Cerebellar cortex (tissue), 1 donor: ENCODE results near the gene SASH3.
"Not testable (repeated sequence)": the region's sequence is repeated elsewhere in the genome, so short reads cannot be mapped to it uniquely, and the experiment has no call there.

ENCODE experiments used
- DNase-seq: peaks from one replicate; pipeline ENCODE4 v3.0.0-alpha.2; 2015; ENCODE audit warnings: low spot score

SASH3 gene

GRCh38 chrX:129779747-129780146, at the start of gene SASH3:
TSS of gene SASH3 (plus strand) at chrX:129779949. CDS start at chrX:129780098, 149 bp downstream.
- no peak for DNase-seq

DNA sequence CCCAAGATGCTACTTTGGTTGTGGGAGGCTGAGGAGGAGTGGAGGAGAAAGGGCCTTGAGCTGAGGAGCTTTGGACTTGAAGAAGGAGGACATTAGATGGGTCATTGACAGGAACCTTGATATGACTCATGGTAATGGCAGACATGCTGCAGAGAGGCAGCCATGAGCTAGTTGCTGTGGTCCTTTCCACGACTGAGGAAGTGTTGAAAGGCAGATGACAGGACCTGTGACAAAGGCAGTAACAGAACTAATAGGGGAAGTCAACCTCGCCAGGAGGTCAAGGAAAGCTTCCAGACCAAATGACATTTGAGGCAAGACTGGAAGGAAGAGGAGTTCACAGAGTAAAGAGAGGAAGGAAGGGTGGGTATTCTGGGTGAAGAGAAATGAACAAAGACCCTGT, 48.5 kb upstream of the SASH3 start:
- no peak for DNase-seq

GRCh38 chrX:129732857-129733256, 46.9 kb upstream of the SASH3 start:
- DNase-seq: no peak

DNA sequence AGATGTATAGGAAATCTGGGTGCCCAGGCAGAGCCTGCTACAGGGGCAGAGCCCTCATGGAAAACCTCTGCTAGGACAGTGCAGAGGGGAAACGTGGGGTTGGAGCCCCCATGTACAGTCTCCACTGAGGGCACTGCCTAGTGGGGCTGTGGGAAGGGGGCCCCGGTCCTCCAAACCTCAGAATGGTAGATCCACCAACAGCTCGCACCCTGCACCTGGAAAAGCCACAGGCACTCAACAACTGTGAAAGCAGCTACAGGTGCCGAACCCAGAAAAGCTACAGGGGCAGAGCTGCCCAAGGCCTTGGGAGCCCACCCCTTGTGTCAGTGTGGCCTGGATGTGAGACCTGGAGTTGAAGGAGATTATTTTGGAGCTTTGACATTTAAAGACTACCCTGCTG, 46.4 kb upstream of the SASH3 start:
- DNase-seq: no peak

DNA sequence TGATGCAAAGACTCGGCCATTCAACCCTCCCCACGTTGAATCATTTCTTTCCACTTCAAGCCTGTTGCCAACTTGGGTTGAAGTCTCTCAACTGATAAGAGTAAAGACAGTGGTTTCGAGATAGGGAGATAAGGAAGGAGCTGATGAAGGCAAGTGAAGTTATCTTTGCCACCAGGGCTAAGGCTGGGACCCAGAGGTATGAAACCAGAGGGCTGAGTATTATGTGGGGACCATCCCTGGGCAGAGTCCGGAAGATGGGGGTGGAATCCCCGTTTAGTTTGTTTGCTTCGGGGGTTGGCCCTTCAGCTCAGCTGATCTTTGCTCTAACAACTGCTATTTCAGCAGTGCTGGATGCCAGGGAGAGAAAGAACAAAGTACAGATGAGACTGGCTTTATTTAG, 43.3 kb upstream of the SASH3 start:
- no peak for DNase-seq

GRCh38 chrX:129737916-129738315, 41.8 kb upstream of the SASH3 start:
- DNase-seq: no peak

- DNase-seq: no peak
Measured at GRCh38 chrX:129738466-129739308, 41.1 kb upstream of the SASH3 start, which contains the start of gene XPNPEP2. TSS of gene XPNPEP2 (plus strand) at chrX:129738979. CDS start at chrX:129739214, 235 bp downstream.

DNA sequence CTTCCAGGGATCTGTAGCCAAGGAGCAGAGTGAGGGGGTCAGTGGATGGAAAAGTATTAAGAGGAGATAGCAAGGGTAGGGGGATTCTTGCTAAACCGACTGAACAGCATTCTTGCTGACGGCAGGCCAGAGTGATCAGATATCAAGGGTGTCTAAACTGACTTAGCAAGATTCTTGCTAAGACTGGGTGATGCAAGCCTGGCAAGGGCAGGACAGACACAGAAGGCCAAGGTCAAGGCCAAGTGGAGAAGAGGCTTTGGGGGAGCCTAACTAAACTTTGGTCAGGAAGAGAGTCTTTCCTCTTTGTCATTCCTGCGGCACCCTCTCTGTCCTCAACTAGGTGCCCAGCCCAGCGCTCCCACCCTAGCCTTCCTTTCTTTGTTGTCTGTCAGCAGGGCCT, 40.2 kb upstream of the SASH3 start:
- DNase-seq: no peak

GRCh38 chrX:129741880-129742758, 37.6 kb upstream of the SASH3 start:
- no peak for DNase-seq

DNA sequence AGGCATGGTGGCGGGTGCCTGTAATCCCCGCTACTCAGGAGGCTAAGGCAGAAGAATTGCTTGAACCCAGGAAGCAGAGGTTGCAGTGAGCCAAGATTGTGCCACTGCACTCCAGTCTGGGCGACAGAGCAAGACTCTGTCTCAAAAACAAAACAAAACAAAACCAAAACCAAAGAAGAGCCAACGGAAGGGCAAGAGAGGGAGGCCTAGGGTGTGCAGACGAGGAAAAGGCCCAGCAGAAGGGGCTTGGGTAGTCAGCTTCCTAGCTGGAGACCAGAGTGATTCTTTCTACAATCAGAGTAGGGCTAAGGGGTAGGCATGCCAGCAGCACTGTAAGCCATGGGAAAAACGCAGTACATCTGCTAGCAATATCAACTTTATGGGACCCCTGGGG, 37.0 kb upstream of the SASH3 start:
- DNase-seq: not testable (repeated sequence)

GRCh38 chrX:129743821-129744220, 35.9 kb upstream of the SASH3 start:
- DNase-seq: no peak

GRCh38 chrX:129744861-129745321, 34.9 kb upstream of the SASH3 start:
- no peak for DNase-seq

- no peak for DNase-seq
Measured at GRCh38 chrX:129746557-129747470, 32.9 kb upstream of the SASH3 start.

DNA sequence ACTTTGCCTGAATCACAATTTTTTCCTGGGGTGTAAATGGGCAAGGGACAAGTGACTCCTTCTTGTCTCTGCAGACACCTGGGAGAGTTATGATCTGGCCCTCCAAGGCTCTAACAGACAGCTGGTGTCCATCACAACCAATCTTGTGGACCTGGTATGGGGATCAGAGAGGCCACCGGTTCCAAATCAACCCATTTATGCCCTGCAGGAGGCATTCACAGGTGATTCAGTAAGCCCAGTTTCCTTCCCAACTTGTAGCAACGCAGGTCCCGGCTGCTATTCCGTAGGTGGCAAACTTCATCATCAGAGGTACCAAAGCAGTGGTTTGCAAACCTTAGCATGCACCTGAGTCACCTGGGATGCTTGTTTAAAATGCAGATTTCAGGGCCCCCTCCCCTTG, 32.2 kb upstream of the SASH3 start:
- DNase-seq: no peak

DNA sequence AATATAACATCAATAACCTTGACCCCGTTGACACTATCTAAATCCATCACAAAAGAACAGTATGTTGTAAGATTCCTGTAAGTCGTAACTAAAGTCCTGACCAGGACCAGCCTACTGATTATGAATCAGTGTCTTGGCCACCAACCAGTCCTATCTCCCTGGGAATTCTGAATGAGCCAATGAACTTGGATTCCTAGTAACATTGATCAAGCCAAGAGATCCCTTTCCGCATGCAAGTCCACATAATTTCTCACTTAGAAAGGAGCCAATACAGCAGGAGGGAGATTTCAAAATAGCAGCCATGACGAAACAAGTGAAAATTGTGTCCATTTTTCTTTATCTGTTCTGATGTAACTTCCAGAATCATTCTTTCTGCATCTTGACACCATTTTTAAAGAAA, 31.4 kb upstream of the SASH3 start:
- no peak for DNase-seq

- no peak for DNase-seq
Measured at GRCh38 chrX:129749069-129749468, 30.7 kb upstream of the SASH3 start.

DNA sequence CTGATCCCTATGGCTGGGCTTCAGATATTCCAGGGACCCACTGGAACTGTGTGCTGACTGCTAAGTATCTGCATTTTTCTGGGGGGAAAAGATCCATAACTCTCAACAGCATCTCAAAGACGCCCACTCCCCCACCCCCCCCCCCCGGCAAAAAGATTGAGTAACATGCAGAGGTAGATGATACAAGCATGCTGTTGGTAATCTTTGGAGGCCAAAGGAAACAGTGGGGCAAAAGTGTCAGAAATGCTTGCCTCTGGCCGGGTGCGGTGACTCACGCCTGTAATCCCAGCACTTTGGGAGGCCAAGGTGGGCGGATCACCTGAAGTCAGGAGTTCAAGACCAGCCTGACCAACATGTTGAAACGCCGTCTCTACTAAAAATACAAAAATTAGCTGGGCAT, 28.8 kb upstream of the SASH3 start:
- DNase-seq: no peak

- DNase-seq: no peak
Measured at GRCh38 chrX:129754056-129755024, 25.4 kb upstream of the SASH3 start.

- DNase-seq: peak; percentile 1
Measured at GRCh38 chrX:129755779-129756650, 23.7 kb upstream of the SASH3 start.
